OCI-LY3 (cell line): Measurements from ENCODE around the gene ASPSCR1.

Experiments used
- CTCF ChIP-seq: fragments of 200-600, 300-600 bp; sonication (generic); IDR thresholded peaks from 2 replicates; pipeline ENCODE4 v1.5.1; 2014; ENCODE audit warnings: antibody characterized with exemption, low read length, low read depth
- EZH2phosphoT487 ChIP-seq: fragments of 200-600 bp; shearing (Covaris generic); IDR thresholded peaks from 2 replicates; pipeline ENCODE4 v1.6.1; 2018; ENCODE audit warnings: antibody characterized with exemption, mixed run types, low read depth

GRCh38 chr17:81961087-81961511, 16.3 kb upstream of the ASPSCR1 start, which contains the start of gene NOTUM:
- TF ChIP-seq CTCF (no peak), EZH2phosphoT487 (no peak)
